GM18508 (cell line): ENCODE measurements around the gene PSMA2.

Experiments used
- ATAC-seq: cut with Tn5 transposase; IDR thresholded peaks from one replicate; pipeline ENCODE4 v1.9.1; 2021; ENCODE audit warnings: moderate number of reproducible peaks; ENCODE audit not compliant: insufficient read depth, unreplicated experiment

The PSMA2 gene

GRCh38 chr7:42931834-42932651 is at the start of gene PSMA2, which contains the start of gene MRPL32:
Gene PSMA2 (minus strand): TSS chr7:42932174. CDS start chr7:42932158, 16 bp downstream.
Gene MRPL32 (plus strand): TSS chr7:42932376. CDS start chr7:42932387, 11 bp downstream.
- ATAC-seq: peak; percentile 99

GRCh38 chr7:42981601-42982000 is 49.6 kb upstream of the PSMA2 start:
- ATAC-seq: no peak

- ATAC-seq: no peak
Measured at GRCh38 chr7:42980514-42980913, 48.5 kb upstream of the PSMA2 start.

- ATAC-seq: no peak
Measured at GRCh38 chr7:42980084-42980483, 48.1 kb upstream of the PSMA2 start.

GRCh38 chr7:42978496-42978895 is 46.5 kb upstream of the PSMA2 start:
- no peak for ATAC-seq

GRCh38 chr7:42976371-42976770 is 44.4 kb upstream of the PSMA2 start:
- ATAC-seq: no peak

- ATAC-seq: no peak
Measured at GRCh38 chr7:42972699-42973500, 40.9 kb upstream of the PSMA2 start.

- ATAC-seq: no peak
Measured at GRCh38 chr7:42967391-42967790, 35.4 kb upstream of the PSMA2 start.

GRCh38 chr7:42964849-42965805 is 33.2 kb upstream of the PSMA2 start:
- no peak for ATAC-seq

- ATAC-seq: no peak
Measured at GRCh38 chr7:42964293-42964692, 32.3 kb upstream of the PSMA2 start.

- no peak for ATAC-seq
Measured at GRCh38 chr7:42961170-42961569, 29.2 kb upstream of the PSMA2 start.

GRCh38 chr7:42960762-42961161 is 28.8 kb upstream of the PSMA2 start:
- ATAC-seq: no peak

GRCh38 chr7:42959549-42959948 is 27.6 kb upstream of the PSMA2 start:
- ATAC-seq: no peak

- ATAC-seq: no peak
Measured at GRCh38 chr7:42956062-42956461, 24.1 kb upstream of the PSMA2 start.

GRCh38 chr7:42953994-42954393 is 22.0 kb upstream of the PSMA2 start:
- no peak for ATAC-seq

- no peak for ATAC-seq
Measured at GRCh38 chr7:42952328-42952727, 20.4 kb upstream of the PSMA2 start.

- no peak for ATAC-seq
Measured at GRCh38 chr7:42950417-42950816, 18.4 kb upstream of the PSMA2 start.

GRCh38 chr7:42947521-42947920 is 15.5 kb upstream of the PSMA2 start:
- ATAC-seq: no peak

- ATAC-seq: no peak
Measured at GRCh38 chr7:42946627-42946950, 14.6 kb upstream of the PSMA2 start.

GRCh38 chr7:42945821-42946626 is 14.1 kb upstream of the PSMA2 start:
- ATAC-seq: no peak
